GM18870 (cell line): ENCODE measurements around the gene CABCOCO1.
"Not testable (repeated sequence)": the region's sequence is repeated elsewhere in the genome, so short reads cannot be mapped to it uniquely, and the experiment has no call there.

Experiments
- ATAC-seq: cut with Tn5 transposase; IDR thresholded peaks from one replicate; pipeline ENCODE4 v1.9.1; 2021; ENCODE audit warnings: moderate library complexity; ENCODE audit not compliant: unreplicated experiment

The CABCOCO1 gene

GRCh38 chr10:61705022-61705613 is 42.4 kb downstream of the CABCOCO1 start:
- ATAC-seq, result no peak

DNA sequence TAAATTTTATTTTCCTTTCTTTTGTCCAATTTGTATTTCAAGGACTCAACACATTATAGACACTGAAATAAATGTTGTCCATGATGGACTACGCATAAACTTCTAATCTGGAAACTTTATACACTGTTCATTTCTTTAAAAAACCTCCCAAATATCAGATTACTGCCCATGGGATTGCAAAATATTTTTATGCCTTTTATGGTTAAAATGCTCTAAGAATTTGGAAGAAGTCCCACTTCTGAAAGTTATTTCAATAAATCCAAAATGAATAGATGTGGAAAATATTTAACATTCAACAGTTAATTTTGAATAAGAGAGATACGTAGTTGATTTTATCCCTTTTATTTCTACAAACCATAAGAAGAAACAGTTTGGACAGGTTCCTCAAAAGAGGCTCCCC is 46.1 kb downstream of the CABCOCO1 start:
- no peak for ATAC-seq

GRCh38 chr10:61712105-61712504 is 49.4 kb downstream of the CABCOCO1 start:
- not testable (repeated sequence) for ATAC-seq

- not testable (repeated sequence) for ATAC-seq
Measured at GRCh38 chr10:61719475-61719874, 56.7 kb downstream of the CABCOCO1 start.

- no peak for ATAC-seq
Measured at GRCh38 chr10:61719906-61720305, 57.2 kb downstream of the CABCOCO1 start.

GRCh38 chr10:61721431-61721830 is 58.7 kb downstream of the CABCOCO1 start:
- ATAC-seq, result no peak

GRCh38 chr10:61725221-61725620 is 62.5 kb downstream of the CABCOCO1 start:
- not testable (repeated sequence) for ATAC-seq

- ATAC-seq, result no peak
Measured at GRCh38 chr10:61729596-61729995, 66.9 kb downstream of the CABCOCO1 start.

DNA sequence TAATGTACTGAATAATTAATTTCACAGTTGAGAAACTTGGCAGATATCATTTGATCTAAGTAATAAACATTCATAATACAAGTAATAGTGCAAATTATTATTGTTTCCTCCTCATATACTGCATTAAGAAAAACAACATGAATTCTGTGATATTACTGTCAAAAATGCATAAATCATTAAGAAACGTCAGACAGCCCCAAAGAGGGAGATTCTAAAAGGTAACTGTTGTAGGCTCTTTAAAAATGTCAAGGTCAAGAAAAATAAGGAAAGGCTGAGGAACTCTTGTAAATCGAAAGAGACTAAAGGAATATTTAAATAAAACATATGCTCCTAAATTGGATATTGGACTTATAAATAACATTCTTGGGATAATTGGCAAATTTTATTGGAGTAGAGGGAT is 67.9 kb downstream of the CABCOCO1 start:
- no peak for ATAC-seq

- no peak for ATAC-seq
Measured at GRCh38 chr10:61731638-61732037, 68.9 kb downstream of the CABCOCO1 start.

DNA sequence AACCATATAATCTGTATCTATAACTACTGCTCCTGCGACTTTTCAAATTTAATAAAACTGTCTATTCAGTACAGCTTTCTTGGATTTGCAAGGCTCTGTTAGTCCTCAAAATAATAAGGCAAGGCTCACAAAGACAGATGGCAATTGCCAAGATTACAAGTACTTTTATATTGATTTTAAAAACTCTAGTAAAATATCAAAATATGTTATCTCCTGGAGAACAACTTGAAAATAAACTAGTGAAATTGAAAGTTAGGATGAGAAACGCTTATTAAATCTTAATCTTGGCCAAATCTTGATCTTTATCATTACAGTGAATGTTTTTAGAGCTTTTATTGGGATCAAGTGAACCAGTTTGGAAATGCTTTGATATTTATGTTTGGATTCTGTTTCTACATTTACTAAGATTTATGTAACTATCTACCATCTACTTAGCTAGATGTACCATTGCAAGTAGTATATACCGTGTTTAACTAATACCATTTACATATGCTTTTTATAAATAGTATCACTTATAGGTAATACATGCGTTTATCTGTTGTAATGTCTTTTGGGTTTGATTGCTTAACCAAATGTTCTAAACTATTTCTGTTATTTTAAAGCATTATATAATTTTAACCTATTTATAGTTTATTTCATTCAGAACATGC is 70.0 kb downstream of the CABCOCO1 start:
- ATAC-seq, result no peak

GRCh38 chr10:61733358-61733940 is 70.7 kb downstream of the CABCOCO1 start:
- ATAC-seq, result no peak

DNA sequence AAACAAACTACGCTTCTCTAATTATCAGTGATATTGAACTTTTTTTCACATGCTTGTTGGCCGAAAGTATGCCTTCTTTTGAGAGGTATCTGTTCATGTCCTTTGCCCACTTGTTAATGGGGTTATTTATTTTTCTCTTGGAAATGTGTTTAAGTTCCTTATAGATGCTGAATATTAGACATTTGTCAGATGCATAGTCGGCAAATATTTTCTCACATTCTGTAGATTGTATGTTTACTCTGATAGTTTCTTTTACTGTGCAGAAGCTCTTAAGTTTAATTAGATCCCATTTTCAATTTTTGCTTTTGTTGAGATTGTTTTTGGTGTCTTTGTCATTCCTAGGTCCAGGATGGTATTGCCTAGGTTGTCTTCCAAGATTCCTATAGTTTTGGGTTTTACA is 73.2 kb downstream of the CABCOCO1 start:
- ATAC-seq, result no peak

DNA sequence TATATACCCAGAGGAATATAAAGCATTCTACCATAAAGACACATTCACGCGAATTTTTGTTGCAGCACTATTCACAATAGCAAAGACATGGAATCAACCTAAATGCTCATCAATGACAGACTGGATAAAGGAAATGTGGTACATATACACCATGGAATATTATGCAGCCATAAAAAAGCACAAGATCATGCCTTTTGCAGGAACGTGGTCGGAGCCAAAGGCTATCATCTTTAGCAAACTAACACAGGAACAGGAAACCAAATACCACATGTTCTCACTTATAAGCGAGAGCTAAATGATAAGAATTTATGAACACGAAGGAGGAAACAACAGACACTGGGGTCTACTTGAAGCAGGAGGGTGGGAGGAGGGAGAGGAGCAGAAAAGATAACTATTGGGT is 74.7 kb downstream of the CABCOCO1 start:
- ATAC-seq, result not testable (repeated sequence)

DNA sequence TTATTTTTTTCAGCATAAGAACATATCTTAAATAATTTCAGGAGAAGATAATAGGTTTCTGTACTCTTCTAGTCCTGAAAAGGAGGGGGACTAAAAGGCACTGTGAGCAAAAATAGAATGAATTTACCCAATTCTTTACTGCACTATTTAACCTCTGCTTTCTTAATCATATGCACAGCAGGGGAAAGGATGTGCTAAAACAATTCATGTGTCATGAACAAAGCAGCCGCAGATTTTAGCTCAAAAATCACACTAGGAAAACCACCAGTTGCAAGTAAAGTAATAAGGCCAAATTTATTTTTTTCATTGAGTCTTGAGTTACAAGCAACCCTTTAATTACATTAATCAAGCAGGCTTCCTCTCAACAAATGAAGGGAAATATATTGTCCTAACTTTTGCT is 80.1 kb downstream of the CABCOCO1 start:
- ATAC-seq, result no peak

DNA sequence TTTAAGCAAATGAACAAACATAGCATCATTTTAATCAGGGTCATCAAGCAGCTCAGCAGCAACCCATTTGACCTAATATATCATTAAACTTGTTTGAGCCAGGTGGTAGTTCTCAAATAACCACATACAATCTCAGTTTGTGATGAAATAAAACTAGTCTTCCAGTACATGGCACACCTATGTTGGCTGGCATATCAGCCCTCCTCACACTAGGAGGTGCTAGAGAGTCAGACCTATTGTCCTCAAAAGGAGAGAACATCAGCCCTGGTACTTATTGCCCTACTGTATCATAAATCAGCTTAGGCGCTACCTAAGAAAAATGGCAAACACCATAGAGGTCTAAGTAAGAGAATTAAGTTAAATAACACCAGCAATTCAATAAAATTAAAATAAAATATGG is 81.7 kb downstream of the CABCOCO1 start:
- no peak for ATAC-seq

DNA sequence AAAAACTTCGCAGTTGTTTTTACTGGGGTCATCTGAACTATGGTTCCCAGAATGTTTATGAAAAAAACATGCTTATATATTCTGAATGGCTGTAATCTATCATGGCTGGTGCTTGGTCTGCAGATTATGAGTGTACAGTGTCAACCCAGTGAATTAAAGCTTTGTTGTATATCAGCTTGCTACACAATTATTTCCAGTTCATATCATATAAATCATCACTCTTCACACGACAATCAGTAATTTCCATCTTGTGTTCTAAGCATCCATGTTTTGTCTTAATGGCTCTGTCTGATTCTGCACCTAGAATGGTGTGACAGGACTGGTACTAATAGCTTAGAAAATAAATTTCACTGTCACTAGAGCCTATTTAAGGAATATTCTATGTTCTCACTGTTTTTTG is 83.6 kb downstream of the CABCOCO1 start:
- no peak for ATAC-seq

DNA sequence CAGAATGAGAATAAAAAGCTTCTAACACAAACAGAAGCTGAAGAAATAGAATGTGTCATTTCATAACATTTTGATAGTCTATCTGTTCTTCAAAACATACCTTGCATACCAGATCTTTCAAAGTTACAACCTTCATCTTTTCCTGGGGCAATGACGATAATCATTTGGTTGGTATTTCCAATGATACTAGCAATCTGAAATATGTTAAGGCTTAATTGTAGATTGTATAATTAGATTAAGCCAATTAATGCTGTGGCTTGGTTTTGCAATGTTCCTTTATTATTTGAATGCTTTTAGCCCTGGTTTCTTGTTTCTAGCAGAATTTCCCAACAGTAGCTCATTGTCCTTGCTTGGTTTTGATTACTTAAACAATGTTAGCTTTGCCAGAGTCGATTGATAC is 84.6 kb downstream of the CABCOCO1 start:
- ATAC-seq, result no peak

DNA sequence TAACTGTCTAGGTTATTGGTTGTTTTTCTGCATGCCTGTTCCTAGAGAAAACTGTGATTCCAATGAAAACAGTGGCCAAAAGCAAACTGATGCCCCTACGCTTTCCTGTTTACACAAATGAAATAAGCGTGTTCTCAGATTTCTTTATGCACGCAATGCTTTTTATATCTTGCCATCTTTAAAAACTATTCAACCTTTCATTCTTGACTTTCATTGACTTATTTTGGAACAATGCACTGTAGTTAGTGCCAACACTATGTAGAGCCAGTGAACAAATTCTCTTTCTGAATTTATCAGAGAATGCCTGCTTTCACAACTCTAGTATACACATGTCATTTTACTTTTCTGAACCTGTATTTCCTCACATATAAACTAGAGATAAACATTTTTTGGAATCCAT is 86.6 kb downstream of the CABCOCO1 start:
- ATAC-seq, result no peak

DNA sequence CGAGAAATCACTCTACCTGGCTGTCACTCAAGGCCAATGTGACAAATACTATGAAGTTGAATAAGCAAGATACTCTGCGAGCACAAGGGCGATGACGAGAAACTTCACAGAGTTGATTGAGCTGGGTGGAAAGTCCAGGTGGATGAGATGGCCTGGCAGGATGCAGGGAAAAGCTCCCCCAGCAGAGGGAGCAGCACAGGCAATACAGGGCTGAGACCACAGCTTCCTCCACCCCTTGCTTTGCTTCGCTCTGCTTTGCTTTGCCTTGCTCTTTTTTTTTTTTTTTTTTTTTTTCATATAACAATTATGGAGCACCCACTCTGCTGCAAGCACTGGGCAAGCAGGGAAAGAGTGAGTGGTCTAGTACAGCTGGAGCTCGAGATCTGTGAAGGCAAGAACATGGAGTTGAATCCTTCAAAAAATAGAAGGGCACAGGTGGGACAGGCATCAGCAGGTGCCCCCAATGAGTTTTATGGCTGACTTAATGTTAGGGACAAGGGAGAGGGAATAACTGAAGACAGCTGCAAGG is 88.3 kb downstream of the CABCOCO1 start:
- ATAC-seq, result peak; percentile 70

GRCh38 chr10:61751599-61751998 is 88.9 kb downstream of the CABCOCO1 start:
- peak; percentile 5 for ATAC-seq
